HG03354 (cell line): ENCODE measurements around the gene ULK2.

Source experiments
- ATAC-seq: cut with Tn5 transposase; IDR thresholded peaks from one replicate; pipeline ENCODE4 v1.9.1; 2021; ENCODE audit warnings: mild to moderate bottlenecking; ENCODE audit not compliant: unreplicated experiment, poor library complexity, severe bottlenecking

ULK2 gene

GRCh38 chr17:19752216-19753050 is 115.3 kb downstream of the ULK2 start:
- ATAC-seq: no peak

GRCh38 chr17:19750835-19751234 is 116.9 kb downstream of the ULK2 start:
- no peak for ATAC-seq

- ATAC-seq: no peak
Observed at GRCh38 chr17:19750020-19750572, 117.6 kb downstream of the ULK2 start.

- ATAC-seq: no peak
Observed at GRCh38 chr17:19748807-19749193, 118.9 kb downstream of the ULK2 start.

- ATAC-seq: no peak
Observed at GRCh38 chr17:19747829-19748806, 119.6 kb downstream of the ULK2 start, which contains the start of gene ALDH3A1. Gene ALDH3A1, minus strand, starts transcription at chr17:19748298. Its CDS starts 3,169 bp downstream, at chr17:19745129.

GRCh38 chr17:19747159-19747719 is 120.5 kb downstream of the ULK2 start:
- no peak for ATAC-seq

- ATAC-seq: no peak
Observed at GRCh38 chr17:19746517-19746916, 121.2 kb downstream of the ULK2 start.

- ATAC-seq: peak; percentile 73
Observed at GRCh38 chr17:19744922-19745757, 122.6 kb downstream of the ULK2 start.

GRCh38 chr17:19744492-19744891 is 123.2 kb downstream of the ULK2 start:
- peak; percentile 20 for ATAC-seq

- no peak for ATAC-seq
Observed at GRCh38 chr17:19743101-19744100, 124.3 kb downstream of the ULK2 start.

GRCh38 chr17:19742495-19742894 is 125.2 kb downstream of the ULK2 start:
- no peak for ATAC-seq

- ATAC-seq: no peak
Observed at GRCh38 chr17:19741832-19742457, 125.8 kb downstream of the ULK2 start.

- ATAC-seq: no peak
Observed at GRCh38 chr17:19740933-19741332, 126.8 kb downstream of the ULK2 start.

GRCh38 chr17:19739241-19740201 is 128.2 kb downstream of the ULK2 start:
- no peak for ATAC-seq

GRCh38 chr17:19738757-19739156 is 129.0 kb downstream of the ULK2 start:
- no peak for ATAC-seq

- no peak for ATAC-seq
Observed at GRCh38 chr17:19738073-19738449, 129.7 kb downstream of the ULK2 start.
